CD8-positive, alpha-beta memory T cell (primary cell): ENCODE data around the gene SNCB. TPM values are rescaled to one million over a fixed set of nuclear protein-coding genes. Genes with fewer than 3 reads are reported as not detected.
"Not testable (repeated sequence)": the region's sequence is repeated elsewhere in the genome, so short reads cannot be mapped to it uniquely, and the experiment has no call there.

Source experiments
- CTCF ChIA-PET: fragments of 350-600 bp; sonication (Branson Sonifier 250); formaldehyde crosslinking; loops from one replicate; lab custom pipeline; 2021; ENCODE audit warnings: antibody characterized with exemption; lab: Charles Lee
- POLR2A ChIA-PET: fragments of 350-600 bp; sonication (Branson Sonifier 250); formaldehyde crosslinking; loops from one replicate; lab custom pipeline; 2021; ENCODE audit warnings: antibody characterized with exemption; lab: Charles Lee
- DNase-seq, 5 donors: peaks; one replicate each; pipeline versions ENCODE4 v3.0.0 to v3.0.0-alpha.2; 2020 to 2022; ENCODE audit warnings: mixed read lengths in 1 of 5
- H3K27ac ChIP-seq: one replicate; pipeline ENCODE4 v1.7.0; 2013; ENCODE audit warnings: low read depth, mild to moderate bottlenecking, low read length, moderate library complexity
- H3K27me3 ChIP-seq: 2 replicates; pipeline ENCODE4 v1.7.0; 2013; ENCODE audit warnings: low read length, mild to moderate bottlenecking; ENCODE audit not compliant: insufficient read depth, poor library complexity, severe bottlenecking
- H3K36me3 ChIP-seq: 2 replicates; pipeline ENCODE4 v1.7.0; 2013; ENCODE audit warnings: mild to moderate bottlenecking, low read length, moderate library complexity; ENCODE audit not compliant: insufficient read depth
- H3K4me1 ChIP-seq: 2 replicates; pipeline ENCODE4 v1.7.0; 2013; ENCODE audit warnings: mild to moderate bottlenecking, low read length, moderate library complexity; ENCODE audit not compliant: insufficient read depth
- H3K4me3 ChIP-seq: 2 replicates; pipeline ENCODE4 v1.7.0; 2013; ENCODE audit warnings: mild to moderate bottlenecking, low read length
- H3K9me3 ChIP-seq: 2 replicates; pipeline ENCODE4 v1.7.0; 2013; ENCODE audit warnings: mild to moderate bottlenecking, low read length
- H3K27ac Mint-ChIP-seq, 8 donors: one replicate each; pipeline ENCODE4 v1.8.0; 2020 to 2021; ENCODE audit warnings: mixed read lengths in 8 of 8, mild to moderate bottlenecking in 6 of 8, inconsistent platforms in 3 of 8, moderate library complexity in 3 of 8
- H3K27me3 Mint-ChIP-seq, 2 donors: one replicate each; pipeline ENCODE4 v1.8.0; 2020 to 2021; ENCODE audit warnings: mixed read lengths in 2 of 2, mild to moderate bottlenecking in 1 of 2, moderate library complexity in 1 of 2
- H3K36me3 Mint-ChIP-seq, 3 donors: one replicate each; pipeline ENCODE4 v1.8.0; 2020 to 2021; ENCODE audit warnings: mixed read lengths in 3 of 3, inconsistent platforms in 1 of 3, mild to moderate bottlenecking in 1 of 3
- H3K4me1 Mint-ChIP-seq, 3 donors: one replicate each; pipeline ENCODE4 v1.8.0; 2020 to 2021; ENCODE audit warnings: mixed read lengths in 3 of 3, inconsistent platforms in 1 of 3, mild to moderate bottlenecking in 1 of 3
- H3K4me3 Mint-ChIP-seq, 7 donors: one replicate each; pipeline ENCODE4 v1.8.0; 2020 to 2021; ENCODE audit warnings: mixed read lengths in 7 of 7, mild to moderate bottlenecking in 6 of 7, moderate library complexity in 4 of 7, inconsistent platforms in 2 of 7
- H3K9me3 Mint-ChIP-seq, 5 donors: one replicate each; pipeline ENCODE4 v1.8.0; 2020 to 2022; ENCODE audit warnings: mixed read lengths in 5 of 5, mild to moderate bottlenecking in 3 of 5, moderate library complexity in 2 of 5, inconsistent platforms in 1 of 5
- polyA plus RNA-seq: library from polyadenylated mRNA; unstranded; fragments of 300-500 nt; fragmentation: Illumina TruSeq; gene quantifications from one replicate; pipeline ENCODE4 v1.2.3, GENCODE V29; 2021
- total RNA-seq, 2 experiments: library from RNA; stranded (reverse); gene quantifications; one replicate each; pipeline ENCODE4 v1.2.3, GENCODE V29; 2021

Gene SNCB
- total and polyA plus RNA-seq, 3 experiments from 2014 or later, result not detected

- H3K9me3 ChIP-seq, result no peaks in the 10 kb centered on the region
- H3K27ac ChIP-seq, result no peak overlapping the region
- no peak for DNase-seq
- no peaks in the 10 kb centered on the region for H3K36me3 ChIP-seq
- H3K36me3 Mint-ChIP-seq, result peaks cover 0 to 2% (median 0%) of the 10 kb centered on the region in 3 donors
- ChIA-PET POLR2A (interaction anchor here (0.6 kb wide), 1 partner anchor 643 kb away, joined by 6 read pairs; no protein-coding TSS in a partner anchor), CTCF (interaction anchor here (0.7 to 1.2 kb wide), 5 partner anchors 11 to 686 kb away, joined by 3 to 4 read pairs (median 3); no protein-coding TSS in a partner anchor)
- H3K4me3 ChIP-seq, result no peak overlapping the region
- peak overlapping the region; percentile 83 to 93 (median 90) for H3K4me3 Mint-ChIP-seq
- H3K27me3 Mint-ChIP-seq, result peaks cover 10 to 30% of the 10 kb centered on the region in 2 donors
- H3K27me3 ChIP-seq, result peaks cover 8% of the 10 kb centered on the region
- H3K9me3 Mint-ChIP-seq, result peaks cover 0 to 2% (median 0%) of the 10 kb centered on the region in 5 donors
- H3K27ac Mint-ChIP-seq, result no peak overlapping the region
- H3K4me1 Mint-ChIP-seq, result peaks cover 10 to 13% (median 12%) of the 10 kb centered on the region in 3 donors
- H3K4me1 ChIP-seq, result peaks cover 4% of the 10 kb centered on the region
Observed at GRCh38 chr5:176608142-176608705, 22.1 kb downstream of the SNCB start.

GRCh38 chr5:176606875-176607274 lies 23.5 kb downstream of the SNCB start:
- Histone ChIP-seq H3K27me3 (peaks cover 3% of the 10 kb centered on the region), H3K27ac (no peak overlapping the region), H3K36me3 (no peaks in the 10 kb centered on the region), H3K4me1 (peaks cover 4% of the 10 kb centered on the region), H3K9me3 (no peaks in the 10 kb centered on the region), H3K4me3 (no peak overlapping the region)
- Mint-ChIP-seq H3K36me3 (peaks cover 0 to 2% (median 0%) of the 10 kb centered on the region in 3 donors), H3K4me1 (peaks cover 10 to 13% (median 12%) of the 10 kb centered on the region in 3 donors), H3K9me3 (peaks cover 0 to 2% (median 0%) of the 10 kb centered on the region in 5 donors), H3K27me3 (peaks cover 10 to 17% of the 10 kb centered on the region in 2 donors), H3K4me3 (no peak overlapping the region), H3K27ac (no peak overlapping the region)
- CTCF ChIA-PET, result interaction anchor here (0.7 to 1.2 kb wide), 3 partner anchors 11 to 159 kb away, joined by 3 read pairs; no protein-coding TSS in a partner anchor
- POLR2A ChIA-PET, result no interaction called here
- no peak for DNase-seq

- Mint-ChIP-seq H3K36me3 (peaks cover 0 to 2% (median 0%) of the 10 kb centered on the region in 3 donors), H3K4me3 (peak overlapping the region in 1 of 7 donors; percentile 60), H3K4me1 (peaks cover 8 to 12% (median 10%) of the 10 kb centered on the region in 3 donors), H3K27ac (no peak overlapping the region), H3K9me3 (peaks cover 0 to 2% (median 0%) of the 10 kb centered on the region in 5 donors), H3K27me3 (peaks cover 7 to 10% of the 10 kb centered on the region in 2 donors)
- peaks cover 3% of the 10 kb centered on the region for H3K27me3 ChIP-seq
- CTCF ChIA-PET, result interaction anchor here (0.7 to 1.2 kb wide), 3 partner anchors 10 to 158 kb away, joined by 3 read pairs; no protein-coding TSS in a partner anchor
- H3K9me3 ChIP-seq, result no peaks in the 10 kb centered on the region
- H3K27ac ChIP-seq, result no peak overlapping the region
- H3K36me3 ChIP-seq, result no peaks in the 10 kb centered on the region
- no peak overlapping the region for H3K4me3 ChIP-seq
- no peak for DNase-seq
- peaks cover 4% of the 10 kb centered on the region for H3K4me1 ChIP-seq
- POLR2A ChIA-PET, result no interaction called here
Observed at GRCh38 chr5:176606032-176606431, 24.3 kb downstream of the SNCB start.

- H3K9me3 ChIP-seq, result no peaks in the 10 kb centered on the region
- no peak for DNase-seq
- no peak overlapping the region for H3K27ac ChIP-seq
- CTCF ChIA-PET, result no interaction called here
- Mint-ChIP-seq H3K27ac (peak overlapping the region in 1 of 8 donors; percentile 46), H3K4me1 (no peaks in the 10 kb centered on the region), H3K4me3 (peak overlapping the region in 1 of 7 donors; percentile 0), H3K9me3 (no peaks in the 10 kb centered on the region), H3K27me3 (peaks cover 0 to 2% of the 10 kb centered on the region in 2 donors), H3K36me3 (no peaks in the 10 kb centered on the region)
- POLR2A ChIA-PET, result no interaction called here
- H3K4me3 ChIP-seq, result no peak overlapping the region
- H3K36me3 ChIP-seq, result no peaks in the 10 kb centered on the region
- H3K27me3 ChIP-seq, result no peaks in the 10 kb centered on the region
- no peaks in the 10 kb centered on the region for H3K4me1 ChIP-seq
Observed at GRCh38 chr5:176603091-176603490, 27.2 kb downstream of the SNCB start.

- DNase-seq, result no peak
- Mint-ChIP-seq H3K4me1 (no peaks in the 10 kb centered on the region), H3K4me3 (no peak overlapping the region), H3K9me3 (no peaks in the 10 kb centered on the region), H3K27me3 (peaks cover 0 to 2% of the 10 kb centered on the region in 2 donors), H3K36me3 (no peaks in the 10 kb centered on the region), H3K27ac (no peak overlapping the region)
- H3K27me3 ChIP-seq, result no peaks in the 10 kb centered on the region
- H3K4me3 ChIP-seq, result no peak overlapping the region
- no peaks in the 10 kb centered on the region for H3K36me3 ChIP-seq
- no peak overlapping the region for H3K27ac ChIP-seq
- CTCF ChIA-PET, result interaction anchor here (1.1 to 1.6 kb wide), 2 partner anchors 11 to 16 kb away, joined by 3 read pairs; no protein-coding TSS in a partner anchor
- H3K9me3 ChIP-seq, result no peaks in the 10 kb centered on the region
- no peaks in the 10 kb centered on the region for H3K4me1 ChIP-seq
- POLR2A ChIA-PET, result no interaction called here
Observed at GRCh38 chr5:176601901-176602482, 28.3 kb downstream of the SNCB start.

GRCh38 chr5:176599749-176600430 lies 30.4 kb downstream of the SNCB start:
- H3K9me3 Mint-ChIP-seq, H3K36me3 Mint-ChIP-seq, H3K27me3 Mint-ChIP-seq, DNase-seq, H3K4me1 Mint-ChIP-seq, H3K4me1 ChIP-seq, H3K36me3 ChIP-seq, H3K4me3 ChIP-seq, H3K27ac ChIP-seq, H3K27ac Mint-ChIP-seq, H3K9me3 ChIP-seq, CTCF ChIA-PET, H3K27me3 ChIP-seq, POLR2A ChIA-PET: not testable (repeated sequence)
- H3K4me3 Mint-ChIP-seq, result peak overlapping the region in 1 of 7 donors; percentile 16

- H3K36me3 ChIP-seq, result no peaks in the 10 kb centered on the region
- H3K27me3 ChIP-seq, result no peaks in the 10 kb centered on the region
- no peak overlapping the region for H3K27ac ChIP-seq
- H3K4me3 Mint-ChIP-seq, result peak overlapping the region in 6 of 7 donors; percentile 19 to 74 (median 44)
- H3K36me3 Mint-ChIP-seq, result no peaks in the 10 kb centered on the region
- peaks cover 2 to 4% of the 10 kb centered on the region in 2 donors for H3K27me3 Mint-ChIP-seq
- peaks cover 3 to 9% (median 6%) of the 10 kb centered on the region in 3 donors for H3K4me1 Mint-ChIP-seq
- H3K9me3 ChIP-seq, result no peaks in the 10 kb centered on the region
- H3K4me1 ChIP-seq, result peaks cover 6% of the 10 kb centered on the region
- no peak overlapping the region for H3K4me3 ChIP-seq
- CTCF ChIA-PET, result interaction anchor here (0.8 to 2.7 kb wide), 9 partner anchors 11 to 182 kb away, joined by 3 to 24 read pairs (median 7); partner anchors contain the start of gene CLTB
- POLR2A ChIA-PET, result interaction anchor here (0.5 to 1.8 kb wide), 2 partner anchors 182 to 246 kb away, joined by 7 to 10 read pairs; partner anchors contain the start of gene CLTB
- H3K27ac Mint-ChIP-seq, result peak overlapping the region in 1 of 8 donors; percentile 57
- no peak for DNase-seq
- H3K9me3 Mint-ChIP-seq, result no peaks in the 10 kb centered on the region
Observed at GRCh38 chr5:176597417-176598389, 32.6 kb downstream of the SNCB start.
